Mesothelial cell of epicardium (in vitro differentiated cells): Measurements from ENCODE around the gene ATP6V1B1. TPM values are rescaled to one million over a fixed set of nuclear protein-coding genes. Genes with fewer than 3 reads are reported as not detected.

ENCODE experiments used
- DNase-seq, 2 experiments: peaks; one replicate each; pipeline ENCODE4 v3.0.0; 2021; ENCODE audit warnings: low spot score in 2 of 2; ENCODE audit not compliant: unreplicated experiment in 2 of 2
- H3K27ac Mint-ChIP-seq: 2 replicates; pipeline ENCODE4 v1.8.0; 2021; ENCODE audit warnings: mixed read lengths
- H3K27me3 Mint-ChIP-seq: 2 replicates; pipeline ENCODE4 v1.8.0; 2021; ENCODE audit warnings: low read depth, mixed read lengths
- H3K36me3 Mint-ChIP-seq: 2 replicates; pipeline ENCODE4 v1.8.0; 2021; ENCODE audit warnings: mixed read lengths
- H3K4me1 Mint-ChIP-seq: 2 replicates; pipeline ENCODE4 v1.8.0; 2021; ENCODE audit warnings: mixed read lengths
- H3K4me3 Mint-ChIP-seq: 2 replicates; pipeline ENCODE4 v1.8.0; 2021; ENCODE audit warnings: mild to moderate bottlenecking, moderate library complexity, mixed read lengths
- H3K9me3 Mint-ChIP-seq: 2 replicates; pipeline ENCODE4 v1.8.0; 2021; ENCODE audit warnings: mixed read lengths
- CTCF ChIP-seq: fragments of 200-600 bp; sonication (generic); IDR thresholded peaks from one replicate; pipeline ENCODE4 v1.5.0; 2021; ENCODE audit warnings: antibody characterized with exemption; ENCODE audit not compliant: unreplicated experiment
- total RNA-seq: library from RNA; stranded (reverse); gene quantifications from 3 replicates; pipeline ENCODE4 v1.2.1, GENCODE V29; 2021

The ATP6V1B1 gene
- total RNA-seq, 1 donor from 2014 or later, result not detected

- H3K27ac Mint-ChIP-seq, result no peak overlapping the region
- H3K36me3 Mint-ChIP-seq, result no peaks in the 10 kb centered on the region
- H3K4me1 Mint-ChIP-seq, result peaks cover 5% of the 10 kb centered on the region
- H3K4me3 Mint-ChIP-seq, result peak overlapping the region; percentile 54
- H3K27me3 Mint-ChIP-seq, result peaks cover 94% of the 10 kb centered on the region
- DNase-seq, result no peak
- H3K9me3 Mint-ChIP-seq, result no peaks in the 10 kb centered on the region
- TF ChIP-seq CTCF, result no peak
These were observed 29.8 kb downstream of the ATP6V1B1 start for GRCh38 chr2:70965506-70965905.

- Mint-ChIP-seq H3K27ac (no peak overlapping the region), H3K36me3 (no peaks in the 10 kb centered on the region), H3K4me1 (peaks cover 5% of the 10 kb centered on the region), H3K4me3 (no peak overlapping the region), H3K27me3 (peaks cover 93% of the 10 kb centered on the region), H3K9me3 (no peaks in the 10 kb centered on the region)
- TF ChIP-seq CTCF, result no peak
- DNase-seq, result no peak
These were observed 31.0 kb downstream of the ATP6V1B1 start for GRCh38 chr2:70966681-70967080.

GRCh38 chr2:70967189-70967588 lies 31.5 kb downstream of the ATP6V1B1 start:
- no peaks in the 10 kb centered on the region for H3K36me3 Mint-ChIP-seq
- no peak for DNase-seq
- peaks cover 5% of the 10 kb centered on the region for H3K4me1 Mint-ChIP-seq
- H3K9me3 Mint-ChIP-seq, result no peaks in the 10 kb centered on the region
- no peak overlapping the region for H3K4me3 Mint-ChIP-seq
- TF ChIP-seq CTCF, result no peak
- peaks cover 93% of the 10 kb centered on the region for H3K27me3 Mint-ChIP-seq
- H3K27ac Mint-ChIP-seq, result no peak overlapping the region

- H3K9me3 Mint-ChIP-seq, result no peaks in the 10 kb centered on the region
- no peak overlapping the region for H3K4me3 Mint-ChIP-seq
- no peak overlapping the region for H3K27ac Mint-ChIP-seq
- DNase-seq, result peak in 1 of 2 experiments; percentile 33
- H3K36me3 Mint-ChIP-seq, result no peaks in the 10 kb centered on the region
- no peak for TF ChIP-seq CTCF
- H3K27me3 Mint-ChIP-seq, result peaks cover 40% of the 10 kb centered on the region
- peaks cover 26% of the 10 kb centered on the region for H3K4me1 Mint-ChIP-seq
These were observed 38.9 kb downstream of the ATP6V1B1 start for GRCh38 chr2:70974592-70974991.

- no peaks in the 10 kb centered on the region for H3K36me3 Mint-ChIP-seq
- DNase-seq, result peak in 1 of 2 experiments; percentile 2
- peaks cover 26% of the 10 kb centered on the region for H3K4me1 Mint-ChIP-seq
- TF ChIP-seq CTCF, result no peak
- H3K27ac Mint-ChIP-seq, result no peak overlapping the region
- no peak overlapping the region for H3K4me3 Mint-ChIP-seq
- H3K9me3 Mint-ChIP-seq, result no peaks in the 10 kb centered on the region
- peaks cover 33% of the 10 kb centered on the region for H3K27me3 Mint-ChIP-seq
These were observed 39.5 kb downstream of the ATP6V1B1 start for GRCh38 chr2:70975237-70975636.
